ENCODE measurements around the gene MXI1. TPM values are rescaled to one million over a fixed set of nuclear protein-coding genes. Genes with fewer than 3 reads are reported as not detected.

Gene MXI1
- total and polyA plus RNA-seq, 2 donors (not counting 1 experiment from before 2014, with no cell fraction given), result 12.0 to 32.4 TPM

- ChIA-PET CTCF (interaction anchor here (0.5 to 3.6 kb wide), 39 partner anchors 11 to 695 kb away, joined by 3 to 98 read pairs (median 5); partner anchors contain the start of gene SMNDC1), POLR2A (interaction anchor here (1.2 kb wide), 1 partner anchor 70 kb away, joined by 3 read pairs; no protein-coding TSS in a partner anchor)
- no peak for TF ChIP-seq EZH2 (IDR thresholded peaks at IDR 0.05; ENCODE audit: borderline replicate concordance, insufficient read depth, low read depth, low read length, poor library complexity, severe bottlenecking)
- TF ChIP-seq CTCF (IDR thresholded peaks at IDR 0.05), result no peak
- H3K36me3 ChIP-seq (replicated peaks in 1 of 2; ENCODE audit: control extremely low read depth in 1 of 2, control insufficient read depth in 1 of 2, extremely low read depth in 1 of 2, insufficient read depth in 2 of 2, low read length in 1 of 2), result peaks cover 0 to 7% of the 10 kb centered on the region in 2 experiments
- no peaks in the 10 kb centered on the region for H3K79me2 ChIP-seq (ENCODE audit: control insufficient read depth, insufficient read depth, low read length)
- H3K4me1 ChIP-seq (ENCODE audit: control insufficient read depth in 2 of 2, insufficient read depth in 2 of 2, low read length in 2 of 2), result peaks cover 11 to 12% of the 10 kb centered on the region in 2 donors
- Mint-ChIP-seq H3K27me3 (no peaks in the 10 kb centered on the region), H3K4me3 (peak overlapping the region; percentile 32), H3K4me1 (peaks cover 18% of the 10 kb centered on the region), H3K9me3 (ENCODE audit: insufficient read depth) (no peaks in the 10 kb centered on the region), H3K27ac (no peak overlapping the region)
- no peaks in the 10 kb centered on the region for H3K9me3 ChIP-seq (ENCODE audit: control extremely low read depth in 1 of 3, control insufficient read depth in 2 of 3, insufficient read depth in 1 of 3, low read length in 2 of 3)
- intact Hi-C loops (cut with micrococcal nuclease), result loop anchor here (1.0 to 2.0 kb wide), 4 partner anchors 51 to 394 kb away; no protein-coding TSS in a partner anchor
- H4K20me1 ChIP-seq (ENCODE audit: control insufficient read depth, insufficient read depth, low read length, poor library complexity, severe bottlenecking), result peaks cover 8% of the 10 kb centered on the region
- H3K9ac ChIP-seq (ENCODE audit: low read length), result peak overlapping the region; percentile 34
- DNase-seq, result peak; percentile 29
- peak overlapping the region; percentile 14 for H2AFZ ChIP-seq (ENCODE audit: insufficient read depth, low read depth, low read length, poor library complexity, severe bottlenecking)
- H3K4me2 ChIP-seq (replicated peaks; ENCODE audit: low read depth, low read length, poor library complexity, severe bottlenecking), result peak overlapping the region; percentile 43
- H3K27ac ChIP-seq (ENCODE audit: low read length in 2 of 2), result no peak overlapping the region
- WGBS (ENCODE audit: insufficient coverage), result 76% methylated on average over 4 of the region's 7 CpGs
- H3K27me3 ChIP-seq (replicated peaks in 1 of 4; ENCODE audit: control extremely low read depth in 1 of 4, control insufficient read depth in 3 of 4, insufficient read depth in 4 of 4, low read length in 3 of 4), result no peaks in the 10 kb centered on the region
- peak; percentile 31 for ATAC-seq (ENCODE audit: low read depth)
- peak overlapping the region in 1 of 5 experiments; percentile 38 for H3K4me3 ChIP-seq (ENCODE audit: control extremely low read depth in 1 of 5, extremely low read depth in 1 of 5, insufficient read depth in 1 of 5, low read depth in 2 of 5, low read length in 4 of 5)
Measured at GRCh38 chr10:110278562-110279406, 71.4 kb downstream of the MXI1 start.
